B cell (primary cell): ENCODE data around the gene SHLD2.

Experiments used
- CTCF ChIP-seq: fragments of 200-600 bp; IDR thresholded peaks from one replicate; pipeline ENCODE4 v1.8.0; 2022; ENCODE audit warnings: antibody characterized with exemption, mild to moderate bottlenecking
- EZH2 ChIP-seq: IDR thresholded peaks from 2 replicates; pipeline ENCODE4 v1.6.1; 2012; ENCODE audit warnings: borderline replicate concordance, low read depth, mild to moderate bottlenecking, moderate library complexity, low read length; ENCODE audit not compliant: insufficient read depth, poor library complexity, severe bottlenecking

- TF ChIP-seq EZH2 (no peak), CTCF (no peak)
Observed at GRCh38 chr10:87079106-87079836, 15.7 kb upstream of the SHLD2 start.
